ENCODE measurements around the gene SNRPD2. TPM values are rescaled to one million over a fixed set of nuclear protein-coding genes. Genes with fewer than 3 reads are reported as not detected.

The SNRPD2 gene
- total and polyA plus RNA-seq, 2 of the 8 experiments (the other 6 are each of a cell fraction or from before 2014, with no cell fraction given): 645 to 759 TPM

GRCh38 chr19:45717983-45718650, 26.4 kb upstream of the SNRPD2 start:
- peaks cover 2 to 12% (median 6%) of the 10 kb centered on the region in 4 experiments; a peak in 4 of 8 replicates for H3K36me3 ChIP-seq (ENCODE audit: control insufficient read depth in 2 of 4, insufficient read depth in 4 of 4, low read length in 3 of 4)
- H4K8ac ChIP-seq (ENCODE audit: extremely low read depth, insufficient read depth, low read length): peak overlapping the region; percentile 82; the same call in 1 of the 2 replicates
- H3K27ac ChIP-seq (ENCODE audit: low read depth, low read length): peak overlapping the region; percentile 91
- peak overlapping the region; percentile 79 for H2AK5ac ChIP-seq (ENCODE audit: low read depth, low read length)
- H3K4me1 ChIP-seq (replicated peaks in 1 of 4; ENCODE audit: control insufficient read depth in 3 of 4, insufficient read depth in 4 of 4, low read length in 3 of 4): peaks cover 0 to 9% (median 8%) of the 10 kb centered on the region in 4 experiments; a peak in 6 of 7 replicates
- H2BK5ac ChIP-seq (ENCODE audit: low read depth, low read length): peak overlapping the region; percentile 37
- H4K5ac ChIP-seq (ENCODE audit: insufficient read length, low read depth, low read length): peak overlapping the region; percentile 57
- H3K27me3 ChIP-seq (replicated peaks in 1 of 4; ENCODE audit: control insufficient read depth in 3 of 4, extremely low read depth in 1 of 4, insufficient read depth in 3 of 4, low read length in 3 of 4): no peaks in the 10 kb centered on the region
- POLR2A ChIA-PET (ENCODE audit: partially characterized antibody): interaction anchor here (0.8 to 20.0 kb wide), 17 partner anchors 8 to 119 kb away, joined by 4 to 284 read pairs (median 7); partner anchors contain the start of genes DMPK, FBXO46, GIPR and MEIOSIN
- peak overlapping the region; percentile 8 for H4K91ac ChIP-seq (replicated peaks; ENCODE audit: insufficient read length, low read length)
- no peak overlapping the region for H2AFZ ChIP-seq (ENCODE audit: low read length)
- peak overlapping the region; percentile 44 to 64 (median 59) for H3K4me3 ChIP-seq (ENCODE audit: extremely low read depth in 1 of 4, insufficient read depth in 2 of 4, low read depth in 3 of 4, low read length in 4 of 4)
- no peak overlapping the region for H3K14ac ChIP-seq (ENCODE audit: insufficient read length)
- peaks cover 0 to 4% of the 10 kb centered on the region in 2 experiments for H4K20me1 ChIP-seq (replicated peaks in 1 of 2; ENCODE audit: control insufficient read depth in 1 of 2, insufficient read depth in 2 of 2, low read length in 2 of 2)
- WGBS, 2 experiments (ENCODE audit: extremely low coverage in 1 of 2, insufficient coverage in 1 of 2, insufficient read length in 1 of 2, insufficient replicate concordance in 2 of 2, low coverage in 1 of 2, low lambda C conversion rate in 2 of 2, missing lambda C conversion rate in 1 of 2): 63% methylated on average over 12 of the region's 12 CpGs; no CpG with 5 or more reads in 1 of the 2 experiments
- no peak overlapping the region for H3K23ac ChIP-seq (ENCODE audit: insufficient read length)
- peak overlapping the region; percentile 51 for H2BK15ac ChIP-seq (ENCODE audit: low read length)
- no peak for DNase-seq (ENCODE audit: low read depth in 1 of 2, low spot score in 2 of 2)
- peak overlapping the region; percentile 88 to 100 for H3K4me2 ChIP-seq (ENCODE audit: insufficient read depth in 1 of 2, low read depth in 2 of 2, low read length in 2 of 2)
- FAIRE-seq: no peak
- H3K4ac ChIP-seq (replicated peaks; ENCODE audit: insufficient read length, low read depth, low read length): peak overlapping the region; percentile 3
- H3K18ac ChIP-seq (ENCODE audit: extremely low read depth, low read length): peak overlapping the region; percentile 42; the same call in 1 of the 2 replicates
- H3K79me1 ChIP-seq (ENCODE audit: low read depth, low read length): peaks cover 4% of the 10 kb centered on the region
- no peak overlapping the region for H2BK120ac ChIP-seq (replicated peaks; ENCODE audit: low read depth, low read length)
- no peaks in the 10 kb centered on the region for H3K9me3 ChIP-seq (ENCODE audit: insufficient read depth in 2 of 2, low read depth in 1 of 2, low read length in 1 of 2)
- peak overlapping the region in 3 of 4 experiments; percentile 77 to 79 (median 77); a peak in 6 of 7 replicates for H3K9ac ChIP-seq (replicated peaks in 1 of 4; ENCODE audit: extremely low read depth in 1 of 4, low read depth in 3 of 4, low read length in 3 of 4)
- CTCF ChIA-PET (ENCODE audit: partially characterized antibody): interaction anchor here (0.7 to 2.4 kb wide), 7 partner anchors 9 to 61 kb away, joined by 3 to 11 read pairs (median 4); partner anchors contain the start of genes QPCTL, SIX5 and SNRPD2
- H3K23me2 ChIP-seq (ENCODE audit: low read depth, low read length): peaks cover 13% of the 10 kb centered on the region
- H2BK12ac ChIP-seq (ENCODE audit: low read depth, low read length): peak overlapping the region; percentile 86
- peaks cover 8 to 48% of the 10 kb centered on the region in 2 experiments for H3K79me2 ChIP-seq (ENCODE audit: control insufficient read depth in 1 of 2, insufficient read depth in 2 of 2, low read length in 2 of 2)
- peak overlapping the region; percentile 17 for H3K56ac ChIP-seq (replicated peaks; ENCODE audit: insufficient read length, low read depth, low read length)
- H2BK20ac ChIP-seq (ENCODE audit: low read length): no peak overlapping the region
- TF ChIP-seq HDAC2 (IDR thresholded peaks at IDR 0.05; ENCODE audit: borderline replicate concordance in 1 of 2, low read depth in 2 of 2, low read length in 2 of 2) (0 out of 4 replicates have a peak, but pooled peaks of 1 of the 2 experiments have one; percentile 57), ZNF274 (IDR thresholded peaks at IDR 0.05; ENCODE audit: borderline replicate concordance, extremely low read depth, low read length) (no peak)

Measured in H1 (cell line).